ENCODE data around the gene FANCI.

GRCh38 chr15:89364341-89364740, 120.6 kb downstream of the FANCI start:
- no peak for TF ChIP-seq CTCF (IDR thresholded peaks at IDR 0.05)
- TF ChIP-seq POLR2A (IDR thresholded peaks at IDR 0.05), result no peak
